Measurements from ENCODE around the gene GALNT9.

GALNT9 gene

DNA sequence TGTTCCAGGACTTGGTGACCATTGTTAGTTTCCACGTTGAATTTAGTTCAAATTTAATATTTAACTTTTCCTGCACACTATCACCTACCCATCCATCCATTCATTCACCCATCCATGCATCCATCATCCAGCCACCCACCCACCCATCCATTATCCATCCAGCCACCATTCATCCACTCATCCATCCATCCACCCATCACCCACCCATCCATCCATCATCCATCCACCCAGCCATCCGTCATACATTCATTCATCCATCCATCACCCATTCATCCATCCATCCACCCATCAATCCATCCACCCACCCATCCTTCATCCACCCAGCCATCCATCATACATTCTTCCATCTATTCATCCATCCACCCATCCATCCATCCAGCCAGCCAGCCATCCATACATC is 163.3 kb downstream of the GALNT9 start:
- no peak for DNase-seq

DNA sequence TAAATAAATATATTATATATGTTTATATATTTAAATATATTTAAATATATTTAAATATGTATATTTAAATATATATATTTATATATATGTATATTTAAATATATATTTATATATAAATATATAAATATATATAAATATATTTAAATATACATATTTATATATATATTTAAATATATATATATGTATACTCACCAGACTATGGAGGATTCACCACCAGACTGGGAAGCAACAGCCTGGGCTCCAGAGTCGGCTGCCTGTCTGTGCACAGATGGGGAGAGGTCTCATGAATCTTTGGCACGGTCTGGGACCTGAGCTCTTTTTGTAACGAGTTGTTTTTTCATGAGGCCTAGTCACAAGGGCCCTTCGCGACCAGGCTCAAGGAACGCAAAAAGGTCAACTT is 163.8 kb downstream of the GALNT9 start:
- DNase-seq = no peak

DNA sequence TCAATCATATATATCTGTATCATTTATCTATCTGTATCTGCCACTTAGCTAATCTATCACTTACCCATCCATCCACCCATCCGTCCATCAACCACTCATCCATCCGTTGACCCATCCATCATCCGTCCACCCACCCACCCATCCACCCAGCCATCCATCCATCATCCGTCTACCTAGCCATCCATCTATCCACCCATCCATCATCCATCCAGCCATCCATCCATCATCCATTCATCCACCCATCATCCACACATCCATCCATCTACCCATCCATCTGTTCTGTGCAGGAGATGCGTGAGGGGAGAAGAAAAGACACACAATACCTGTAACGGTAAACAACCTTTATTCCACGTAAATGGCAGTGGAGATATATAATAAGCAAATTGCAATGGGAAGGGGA is 165.0 kb downstream of the GALNT9 start:
- DNase-seq = no peak

DNA sequence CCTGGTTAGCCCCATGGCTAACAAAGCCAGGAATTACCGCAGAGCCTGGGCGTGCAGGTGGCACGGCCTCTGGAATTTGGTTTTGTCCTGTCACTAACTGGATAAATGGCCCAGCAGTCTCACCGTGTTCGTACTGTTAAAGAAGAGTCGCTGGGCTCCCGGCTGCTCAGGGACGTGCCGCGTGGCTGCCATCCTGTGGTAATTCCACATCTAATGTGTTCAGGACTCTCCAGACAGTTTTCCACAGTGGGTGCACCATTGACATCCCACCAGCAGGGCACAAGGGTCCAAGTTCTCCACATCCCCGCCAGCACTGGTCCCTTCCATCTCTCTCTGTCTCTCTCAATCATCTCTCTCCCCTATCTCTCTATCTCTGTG is 165.5 kb downstream of the GALNT9 start:
- no peak for DNase-seq

DNA sequence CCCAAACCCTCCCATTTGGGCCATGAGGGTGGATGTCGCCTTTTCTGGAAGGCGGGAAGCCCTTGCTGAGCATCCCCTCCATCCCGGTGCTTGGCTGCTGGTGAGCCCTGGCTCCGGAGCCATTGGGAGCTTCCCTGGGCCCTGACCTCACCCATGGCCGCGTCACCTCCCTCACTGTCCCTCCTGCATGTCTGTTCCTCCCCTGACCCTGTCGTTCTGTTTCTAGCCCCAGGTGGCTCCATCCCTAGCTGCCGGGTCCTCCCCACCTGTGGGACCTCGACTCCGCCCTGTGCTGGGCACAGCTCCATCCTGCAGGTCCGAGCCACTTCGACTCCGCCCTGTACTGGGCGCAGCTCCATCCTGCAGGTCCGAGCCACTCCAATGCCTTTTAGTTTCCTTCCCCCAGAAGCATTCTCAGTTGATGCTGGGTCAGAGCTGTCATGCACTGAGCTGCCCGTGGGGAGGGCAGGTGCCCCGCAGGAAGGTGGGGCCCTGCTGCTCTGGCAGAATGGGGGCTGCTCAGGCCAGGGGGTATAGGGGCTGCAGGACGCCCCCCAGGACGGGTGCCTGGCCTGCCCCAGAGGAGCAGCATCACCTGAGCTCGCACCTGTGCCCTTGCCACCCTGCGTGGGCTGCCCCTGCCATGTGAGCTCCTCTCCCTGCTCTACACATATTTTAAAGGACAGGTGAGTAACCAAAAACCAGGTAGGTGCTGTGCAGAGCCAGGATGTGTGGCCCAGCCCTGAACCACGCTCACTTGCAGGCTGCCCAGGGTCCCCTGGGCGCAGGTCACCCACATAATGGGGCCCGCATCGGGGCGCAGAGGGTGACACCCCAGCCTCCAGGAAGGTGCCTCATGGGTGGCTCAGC is 166.1 kb downstream of the GALNT9 start:
- no peak for DNase-seq

DNA sequence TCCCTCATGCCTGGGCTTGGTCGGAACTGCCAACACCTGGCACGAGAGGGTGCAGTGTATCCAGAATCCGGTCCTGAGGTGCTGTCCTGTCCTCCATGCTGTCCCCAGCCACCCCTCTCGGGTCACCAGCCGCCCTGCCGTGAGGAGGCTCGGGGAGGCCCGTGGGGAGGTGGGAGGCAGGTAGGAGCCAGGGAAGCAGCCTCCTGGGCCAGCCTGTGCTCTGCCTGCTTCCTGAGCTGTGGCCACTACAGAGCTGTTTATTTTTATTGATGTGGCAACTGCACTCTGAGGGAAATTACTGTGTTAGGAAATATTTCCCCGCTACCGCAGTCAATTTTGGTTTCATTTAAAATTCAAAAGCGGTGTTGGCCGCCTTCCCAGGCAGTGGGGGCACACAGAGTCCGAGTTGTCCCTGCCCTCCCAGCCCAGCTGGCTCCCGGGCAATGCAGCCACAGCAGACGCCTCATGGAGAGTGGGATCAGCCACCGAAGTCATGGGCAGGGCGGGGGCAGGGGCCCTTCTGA is 166.8 kb downstream of the GALNT9 start:
- no peak for DNase-seq

DNA sequence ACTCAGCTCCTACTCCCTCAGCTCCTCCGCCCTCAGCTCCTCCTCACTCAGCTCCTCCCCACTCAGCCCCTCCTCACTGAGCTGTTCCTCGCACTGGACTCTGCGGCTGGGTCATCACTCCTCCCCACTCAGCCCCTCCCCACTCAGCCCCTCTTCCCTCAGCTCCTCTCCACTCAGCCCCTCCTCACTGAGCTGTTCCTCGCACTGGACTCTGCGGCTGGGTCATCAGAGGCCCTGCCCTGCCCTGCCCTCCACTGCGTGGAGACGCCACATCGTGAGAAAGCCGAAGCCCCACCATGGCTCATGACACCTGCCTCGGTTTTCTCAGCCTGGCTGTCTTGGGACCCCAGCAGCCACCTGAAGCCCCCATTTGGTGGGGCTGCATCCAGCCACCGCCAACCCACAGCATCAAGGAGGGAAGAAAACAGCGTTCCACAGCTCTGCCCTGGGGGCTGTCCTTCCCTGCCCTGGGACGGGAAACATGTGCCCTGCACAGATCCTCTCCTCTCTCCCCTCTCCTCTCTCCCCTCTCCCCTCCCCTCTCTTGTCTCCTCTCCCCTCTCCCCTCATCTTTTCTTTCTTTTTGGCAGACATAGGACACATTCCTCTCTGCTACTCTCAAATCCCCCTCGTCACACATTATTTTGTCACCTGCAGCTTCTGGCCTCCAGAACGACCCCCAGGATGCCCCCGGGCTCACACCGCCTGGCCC is 167.4 kb downstream of the GALNT9 start:
- DNase-seq = no peak

DNA sequence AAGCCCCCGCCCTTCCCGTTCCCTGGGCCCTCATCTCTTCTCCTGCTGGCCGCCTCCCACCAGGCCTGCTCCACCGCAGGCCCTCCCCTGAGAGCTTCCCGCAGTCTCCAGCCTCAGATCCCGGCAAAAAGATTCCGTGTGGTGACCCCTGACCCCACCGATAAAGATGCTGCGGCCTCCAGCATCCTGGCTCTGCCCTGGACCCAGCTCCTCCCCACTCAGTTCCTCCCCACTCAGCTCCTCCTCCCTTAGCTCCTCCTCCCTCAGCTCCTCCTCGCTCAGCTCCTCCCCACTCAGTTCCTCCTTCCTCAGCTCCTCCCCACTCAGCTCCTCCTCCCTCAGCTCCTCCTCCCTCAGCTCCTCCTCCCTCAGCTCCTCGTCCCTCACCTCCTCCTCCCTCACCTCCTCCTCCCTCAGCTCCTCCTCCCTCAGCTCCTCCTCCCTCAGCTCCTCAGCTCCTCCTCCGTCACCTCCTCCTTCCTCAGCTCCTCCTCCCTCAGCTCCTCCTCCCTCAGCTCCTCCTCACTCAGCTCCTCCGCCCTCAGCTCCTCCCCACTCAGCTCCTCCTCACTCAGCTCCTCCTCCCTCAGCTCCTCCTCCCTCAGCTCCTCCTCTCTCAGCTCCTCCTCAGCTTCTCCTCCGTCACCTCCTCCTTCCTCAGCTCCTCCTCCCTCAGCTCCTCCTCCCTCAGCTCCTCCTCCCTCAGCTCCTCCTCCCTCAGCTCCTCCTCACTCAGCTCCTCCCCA is 168.2 kb downstream of the GALNT9 start:
- DNase-seq = no peak

DNA sequence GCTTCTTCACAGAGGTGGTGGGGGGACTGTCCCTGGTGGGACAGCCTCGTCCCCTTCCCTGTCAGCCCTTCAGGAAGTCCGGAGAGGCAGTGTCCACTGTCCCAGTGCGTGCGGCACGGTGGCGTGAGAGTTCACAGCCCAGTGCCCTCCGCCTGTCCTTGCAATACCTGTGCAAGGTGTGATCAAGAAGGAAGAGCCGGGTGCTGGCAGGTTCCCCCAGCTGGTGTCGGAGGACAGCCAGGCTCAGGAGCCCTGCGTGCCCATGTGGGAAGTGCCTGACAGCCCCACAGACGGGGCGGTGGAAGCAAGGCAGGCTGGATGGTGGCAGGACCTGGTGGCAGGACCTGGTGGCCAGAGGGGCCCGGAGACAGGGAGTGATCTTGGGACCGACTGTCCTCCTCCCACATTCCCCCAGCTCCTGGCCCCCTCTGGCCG is 168.8 kb downstream of the GALNT9 start:
- no peak for DNase-seq

DNA sequence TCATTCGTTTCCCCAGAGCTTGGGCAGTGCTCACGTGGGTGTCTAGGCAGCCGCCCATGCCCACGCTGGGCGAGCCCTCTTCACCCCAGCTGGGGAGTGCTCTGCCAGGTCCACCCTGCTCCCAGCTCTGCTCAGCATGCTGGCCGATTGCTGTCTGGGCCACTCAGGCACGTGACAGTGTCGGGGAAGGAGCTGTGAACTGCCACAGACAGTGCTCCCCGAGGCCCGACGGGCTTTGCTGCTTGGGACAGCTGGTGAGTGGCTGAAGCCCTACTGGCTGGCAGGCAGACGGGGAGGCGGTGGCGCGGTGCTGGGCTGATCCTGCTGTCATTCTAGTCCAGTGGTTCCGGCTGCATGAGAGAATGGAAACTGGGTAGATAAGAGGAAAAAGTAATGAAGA is 169.4 kb downstream of the GALNT9 start:
- DNase-seq = no peak

DNA sequence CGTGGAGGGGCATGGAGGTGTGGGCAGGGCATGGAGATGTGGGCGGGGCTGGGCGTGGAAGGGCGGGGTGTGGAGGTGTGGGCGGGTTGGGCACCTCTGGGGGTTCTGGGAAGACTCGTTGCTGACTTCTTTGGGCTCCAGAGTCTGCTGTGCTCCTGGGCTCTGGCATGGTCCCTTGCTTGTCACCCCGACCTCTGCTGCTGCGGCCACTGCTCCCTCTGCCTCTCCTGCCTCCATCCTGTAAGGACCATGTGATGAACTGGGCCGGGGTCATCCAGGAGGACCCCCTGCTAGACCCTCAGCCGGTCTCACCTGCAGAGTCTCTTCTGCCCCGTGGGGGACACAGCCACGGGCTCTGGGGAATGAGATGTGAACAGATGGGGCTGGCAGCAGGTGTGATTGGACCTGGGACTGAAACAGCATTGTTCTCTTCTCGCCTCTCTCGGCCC is 169.8 kb downstream of the GALNT9 start:
- no peak for DNase-seq

DNA sequence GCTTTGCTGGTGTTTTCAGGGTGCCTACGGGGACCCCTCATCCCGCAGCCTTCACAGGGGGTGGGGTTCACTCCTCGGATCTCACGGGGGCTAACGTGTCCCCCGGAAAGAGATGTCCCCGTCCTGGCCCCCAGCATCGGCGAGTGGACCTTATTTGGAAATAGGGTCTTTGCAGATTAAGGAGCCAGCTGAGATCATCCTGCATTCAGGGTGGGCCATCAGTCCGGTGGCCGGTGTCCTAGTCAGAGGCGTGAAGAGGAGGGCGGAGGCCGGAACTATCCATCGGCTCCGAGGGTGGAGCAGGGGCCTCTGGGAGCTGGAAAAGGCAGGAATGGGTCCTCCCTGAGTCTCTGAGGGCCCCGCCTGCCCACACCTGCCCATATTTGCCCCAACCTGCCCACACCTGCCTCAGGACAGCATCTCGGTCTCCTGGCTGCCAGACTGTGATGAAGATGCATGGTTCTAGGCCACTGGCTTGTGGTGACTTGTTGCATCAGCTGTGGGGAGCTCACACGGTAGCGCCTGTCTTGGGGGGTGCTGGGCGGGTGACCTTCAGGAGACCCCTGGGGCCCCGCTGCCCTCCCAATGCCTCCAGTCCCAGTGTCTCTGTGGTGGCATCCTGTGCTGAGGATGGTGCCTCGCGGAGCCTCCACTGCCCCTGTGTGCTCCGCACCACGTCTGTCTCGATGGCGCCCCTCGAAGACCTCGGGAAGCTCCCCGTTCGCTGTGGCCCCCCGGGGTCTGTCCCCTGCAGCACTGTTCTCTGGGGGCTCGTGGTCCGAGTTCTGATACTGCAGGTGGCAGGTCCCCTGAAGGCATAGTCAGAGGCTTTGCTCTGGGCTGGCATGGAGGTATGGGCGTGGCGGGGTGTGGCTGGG is 170.5 kb downstream of the GALNT9 start:
- DNase-seq = no peak

DNA sequence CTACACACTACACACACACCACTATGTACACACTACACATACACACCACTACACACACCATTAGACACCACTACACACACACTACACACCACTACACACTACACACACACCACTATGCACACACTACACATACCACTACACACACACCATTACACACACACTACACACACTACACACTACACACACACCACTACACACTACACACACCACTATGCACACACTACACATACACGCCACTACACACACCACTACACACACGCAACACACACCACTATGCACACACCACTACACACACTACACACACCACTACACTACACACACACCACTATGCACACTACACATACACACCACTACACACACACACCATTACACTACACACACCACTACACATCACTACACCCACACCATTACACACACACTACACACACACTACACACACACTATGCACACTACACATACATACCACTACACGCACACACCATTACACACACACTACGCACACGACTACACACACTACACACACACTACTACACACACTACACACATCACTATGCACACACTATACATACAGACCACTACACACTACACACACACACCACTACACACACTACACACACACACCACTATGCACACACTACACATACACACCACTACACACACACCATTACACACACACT is 171.5 kb downstream of the GALNT9 start:
- no peak for DNase-seq

DNA sequence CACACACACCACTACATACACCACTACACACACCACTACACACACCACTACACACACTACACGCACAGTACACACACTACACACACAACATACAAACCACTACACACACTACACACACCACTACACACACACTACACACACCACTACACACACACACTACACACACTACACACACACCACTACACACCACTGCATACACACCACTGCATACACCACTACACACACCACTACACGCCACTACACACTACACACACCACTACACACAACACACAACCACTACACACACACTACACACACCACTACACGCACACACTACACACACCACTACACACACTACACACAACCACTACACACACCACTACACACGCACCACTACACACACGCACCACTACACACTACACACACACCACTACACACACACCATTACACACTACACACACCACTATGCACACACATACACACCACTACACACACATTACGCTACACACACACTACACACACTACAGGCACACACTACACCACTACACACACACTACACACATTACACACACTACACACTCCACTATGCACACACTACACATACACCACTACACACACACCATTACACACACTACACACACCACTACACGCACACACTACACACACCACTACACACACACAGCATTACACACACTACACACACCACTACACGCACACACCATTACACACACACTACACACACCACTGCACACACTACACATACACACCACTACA is 172.6 kb downstream of the GALNT9 start:
- no peak for DNase-seq

DNA sequence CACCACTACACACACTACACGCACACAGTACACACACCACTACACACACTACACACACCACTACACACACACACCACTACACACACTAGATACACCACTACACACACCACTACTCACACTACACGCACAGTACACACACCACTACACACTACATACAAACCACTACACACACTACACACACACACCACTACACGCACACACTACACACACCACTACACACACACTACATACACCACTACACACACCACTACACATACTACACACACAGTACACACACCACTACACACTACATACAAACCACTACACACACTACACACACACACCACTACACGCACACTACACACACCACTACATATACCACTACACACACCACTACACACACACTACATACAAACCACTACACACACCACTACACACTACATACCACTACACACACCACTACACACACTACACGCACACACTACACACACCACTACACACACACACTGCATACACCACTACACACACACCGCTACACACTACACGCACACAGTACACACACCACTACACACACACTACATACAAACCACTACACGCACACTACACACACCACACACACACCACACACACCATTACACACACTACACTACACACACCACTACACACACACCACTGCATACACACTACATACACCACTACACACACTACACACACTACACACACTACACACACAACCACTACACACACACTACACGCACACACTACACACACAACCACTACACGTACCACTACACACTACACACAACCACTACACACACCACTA is 173.4 kb downstream of the GALNT9 start:
- DNase-seq = no peak

DNA sequence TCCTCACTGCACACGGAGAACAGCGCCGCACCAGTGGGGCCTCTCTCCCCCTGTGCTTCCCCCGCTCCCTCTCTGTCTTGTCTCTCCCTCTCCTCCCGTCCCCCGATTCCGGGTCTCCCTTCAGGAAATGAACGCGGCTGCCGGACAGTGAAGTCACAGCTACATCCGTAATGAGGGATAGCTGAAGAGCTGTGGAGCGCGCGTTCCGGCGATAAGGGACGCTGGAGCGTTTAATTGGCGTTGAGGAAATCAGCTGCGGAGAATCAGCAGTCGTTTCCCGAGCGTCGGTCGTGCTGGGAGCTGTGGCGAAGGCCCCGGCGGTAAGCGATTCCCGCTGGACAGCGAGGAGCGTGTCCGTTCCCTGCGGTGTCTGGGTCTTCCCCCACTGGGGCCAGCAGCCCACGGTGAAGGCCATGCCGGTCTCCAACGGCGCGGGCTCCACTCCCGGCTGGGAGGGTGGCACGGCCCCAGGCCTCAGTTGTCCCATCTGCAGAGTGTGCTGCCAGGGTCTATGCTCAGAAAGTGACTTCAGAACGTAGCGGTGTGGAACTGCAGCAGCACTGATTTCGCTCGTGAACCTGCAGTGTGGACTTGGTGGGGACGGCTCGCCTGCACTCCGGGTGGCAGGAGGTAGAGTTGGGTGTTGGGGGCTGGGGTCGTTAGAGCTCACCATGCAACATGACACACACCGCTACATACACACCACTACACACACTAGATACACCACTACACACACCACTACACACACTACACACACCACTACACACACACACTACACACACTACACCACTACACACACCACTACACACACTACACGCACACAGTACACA is 174.2 kb downstream of the GALNT9 start:
- peak; percentile 49 for DNase-seq

DNA sequence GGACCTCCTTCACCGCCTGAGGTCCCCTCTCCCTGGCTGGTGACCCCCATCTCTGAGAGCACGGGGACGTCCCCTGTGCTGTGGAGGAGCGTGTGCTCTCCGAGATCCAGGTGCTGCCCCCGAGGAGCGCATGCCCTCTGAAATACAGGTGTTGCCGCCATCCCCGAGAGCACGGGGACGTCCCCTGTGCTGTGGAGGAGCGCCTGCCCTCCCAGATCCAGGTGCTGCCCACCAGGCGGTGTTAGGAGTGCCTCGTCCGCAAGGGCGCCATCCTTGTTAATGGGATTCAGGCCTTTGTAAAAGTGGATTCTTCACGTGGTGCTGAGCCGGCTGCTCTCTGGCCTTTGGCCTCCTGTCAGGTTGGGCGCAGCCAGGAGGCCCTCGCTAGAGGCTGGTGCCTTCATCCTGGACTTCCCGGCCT is 175.0 kb downstream of the GALNT9 start:
- no peak for DNase-seq

DNA sequence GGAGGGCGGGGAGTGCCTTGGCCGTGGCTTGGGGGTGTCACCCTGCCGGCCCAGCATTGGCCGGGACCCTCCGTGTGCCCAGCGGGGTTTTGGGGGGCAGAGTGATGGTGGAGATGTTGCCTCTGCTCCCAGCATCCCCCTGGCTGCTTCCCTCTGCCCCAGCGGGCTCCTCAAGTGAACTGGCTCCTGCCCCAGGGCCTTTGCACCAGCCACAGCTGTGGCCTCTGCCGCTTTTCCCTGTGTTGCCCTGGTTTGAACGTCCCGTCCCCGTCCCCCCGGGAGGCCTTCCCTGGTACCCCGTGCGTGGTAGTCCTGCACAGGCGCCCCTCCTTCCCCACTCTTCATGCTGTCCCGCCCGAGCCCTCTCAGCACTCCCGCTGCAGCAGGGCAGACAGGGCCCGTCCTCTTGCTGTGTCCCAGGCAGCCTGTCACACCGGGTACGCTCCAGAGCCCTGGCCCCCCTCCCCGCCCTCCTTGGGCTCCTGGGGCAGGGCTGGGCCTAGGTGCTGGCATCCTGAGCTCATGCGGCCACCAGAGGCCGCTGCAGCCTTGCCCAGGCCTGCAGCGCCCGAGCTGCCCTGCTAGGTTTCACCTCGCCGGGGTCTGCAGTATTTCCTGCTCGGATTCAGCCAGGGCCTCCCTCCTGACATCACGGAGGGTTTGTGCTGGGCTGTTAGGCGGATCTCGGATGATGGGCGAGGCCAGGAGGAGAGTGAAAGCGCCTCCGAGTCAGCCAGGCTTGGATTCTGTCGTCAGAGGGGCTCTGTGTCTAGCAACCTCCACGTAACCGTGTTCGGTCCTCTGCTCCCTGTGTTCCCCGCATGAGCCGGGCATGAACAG is 175.7 kb downstream of the GALNT9 start:
- peak; percentile 91 for DNase-seq
